DOHH2 (cell line): ENCODE results near the gene SAMD5.

ENCODE experiments used
- EZH2phosphoT487 ChIP-seq: fragments of 200-600 bp; sonication (generic); IDR thresholded peaks from 2 replicates; pipeline ENCODE4 v1.6.1; 2017; ENCODE audit warnings: borderline replicate concordance, mild to moderate bottlenecking, antibody characterized with exemption, low read length, moderate library complexity, mixed read lengths
- TF ChIP-seq, protein P1 (sequence below): fragments of 200-600 bp; sonication (generic); IDR thresholded peaks from one replicate; pipeline ENCODE4 v1.5.1; 2014; ENCODE audit warnings: antibody characterized with exemption, mild to moderate bottlenecking, low read depth, low read length; ENCODE audit not compliant: poor library complexity, severe bottlenecking

- TF ChIP-seq, protein P1, sequence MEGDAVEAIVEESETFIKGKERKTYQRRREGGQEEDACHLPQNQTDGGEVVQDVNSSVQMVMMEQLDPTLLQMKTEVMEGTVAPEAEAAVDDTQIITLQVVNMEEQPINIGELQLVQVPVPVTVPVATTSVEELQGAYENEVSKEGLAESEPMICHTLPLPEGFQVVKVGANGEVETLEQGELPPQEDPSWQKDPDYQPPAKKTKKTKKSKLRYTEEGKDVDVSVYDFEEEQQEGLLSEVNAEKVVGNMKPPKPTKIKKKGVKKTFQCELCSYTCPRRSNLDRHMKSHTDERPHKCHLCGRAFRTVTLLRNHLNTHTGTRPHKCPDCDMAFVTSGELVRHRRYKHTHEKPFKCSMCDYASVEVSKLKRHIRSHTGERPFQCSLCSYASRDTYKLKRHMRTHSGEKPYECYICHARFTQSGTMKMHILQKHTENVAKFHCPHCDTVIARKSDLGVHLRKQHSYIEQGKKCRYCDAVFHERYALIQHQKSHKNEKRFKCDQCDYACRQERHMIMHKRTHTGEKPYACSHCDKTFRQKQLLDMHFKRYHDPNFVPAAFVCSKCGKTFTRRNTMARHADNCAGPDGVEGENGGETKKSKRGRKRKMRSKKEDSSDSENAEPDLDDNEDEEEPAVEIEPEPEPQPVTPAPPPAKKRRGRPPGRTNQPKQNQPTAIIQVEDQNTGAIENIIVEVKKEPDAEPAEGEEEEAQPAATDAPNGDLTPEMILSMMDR, result no peak
- no peak for TF ChIP-seq EZH2phosphoT487
Observed at GRCh38 chr6:147586044-147586443, 77.6 kb downstream of the SAMD5 start.
